Measurements from ENCODE around the gene FGF4. TPM values are rescaled to one million over a fixed set of nuclear protein-coding genes. Genes with fewer than 3 reads are reported as not detected.

Gene FGF4
- total RNA-seq, 1 donor from 2014 or later, result not detected

DNA sequence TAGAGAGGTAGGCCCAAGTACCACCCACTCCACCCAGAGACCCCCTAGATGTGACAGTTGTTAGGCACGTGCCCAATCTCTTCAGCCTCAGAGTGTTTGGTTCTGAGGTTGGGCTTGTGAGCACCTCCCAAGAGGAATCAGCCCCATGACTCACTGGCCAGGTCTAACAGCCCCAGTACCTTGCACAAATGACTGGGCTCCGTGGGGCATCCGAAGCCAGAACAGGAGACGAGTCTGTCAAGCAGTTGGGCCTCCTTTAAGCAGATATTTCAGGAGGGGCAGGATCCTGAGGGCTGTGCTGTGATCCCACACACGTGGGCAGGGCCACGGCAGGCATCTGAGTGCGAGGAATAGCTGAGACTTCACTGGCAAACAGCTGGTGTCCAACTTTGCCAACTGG, 42.2 kb downstream of the FGF4 start:
- H3K36me3 ChIP-seq (ENCODE audit: insufficient read depth, low read length), result no peaks in the 10 kb centered on the region
- no peaks in the 10 kb centered on the region for H3K27me3 ChIP-seq (ENCODE audit: insufficient read depth, low read length)
- H3K4me1 ChIP-seq (ENCODE audit: insufficient read depth, low read length), result no peaks in the 10 kb centered on the region
- H3K9me3 ChIP-seq (ENCODE audit: insufficient read depth, low read depth, low read length), result peaks cover 9% of the 10 kb centered on the region
- no peak overlapping the region for H2AFZ ChIP-seq (ENCODE audit: low read depth, low read length)
- H3K4me3 ChIP-seq (ENCODE audit: insufficient read depth, low read depth, low read length), result no peak overlapping the region
- Mint-ChIP-seq H3K4me1 (ENCODE audit: low read depth, unreplicated experiment) (peaks cover 10% of the 10 kb centered on the region), H3K36me3 (ENCODE audit: low read depth, unreplicated experiment) (peaks cover 4% of the 10 kb centered on the region), H3K4me3 (ENCODE audit: unreplicated experiment) (no peak overlapping the region), H3K27ac (ENCODE audit: unreplicated experiment) (peak overlapping the region; percentile 97), H3K27me3 (ENCODE audit: low read depth, unreplicated experiment) (peaks cover 22% of the 10 kb centered on the region), H3K9me3 (ENCODE audit: unreplicated experiment) (peaks cover 14% of the 10 kb centered on the region)
- TF ChIP-seq, protein P1, sequence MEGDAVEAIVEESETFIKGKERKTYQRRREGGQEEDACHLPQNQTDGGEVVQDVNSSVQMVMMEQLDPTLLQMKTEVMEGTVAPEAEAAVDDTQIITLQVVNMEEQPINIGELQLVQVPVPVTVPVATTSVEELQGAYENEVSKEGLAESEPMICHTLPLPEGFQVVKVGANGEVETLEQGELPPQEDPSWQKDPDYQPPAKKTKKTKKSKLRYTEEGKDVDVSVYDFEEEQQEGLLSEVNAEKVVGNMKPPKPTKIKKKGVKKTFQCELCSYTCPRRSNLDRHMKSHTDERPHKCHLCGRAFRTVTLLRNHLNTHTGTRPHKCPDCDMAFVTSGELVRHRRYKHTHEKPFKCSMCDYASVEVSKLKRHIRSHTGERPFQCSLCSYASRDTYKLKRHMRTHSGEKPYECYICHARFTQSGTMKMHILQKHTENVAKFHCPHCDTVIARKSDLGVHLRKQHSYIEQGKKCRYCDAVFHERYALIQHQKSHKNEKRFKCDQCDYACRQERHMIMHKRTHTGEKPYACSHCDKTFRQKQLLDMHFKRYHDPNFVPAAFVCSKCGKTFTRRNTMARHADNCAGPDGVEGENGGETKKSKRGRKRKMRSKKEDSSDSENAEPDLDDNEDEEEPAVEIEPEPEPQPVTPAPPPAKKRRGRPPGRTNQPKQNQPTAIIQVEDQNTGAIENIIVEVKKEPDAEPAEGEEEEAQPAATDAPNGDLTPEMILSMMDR (IDR thresholded peaks at IDR 0.05; ENCODE audit: insufficient read depth, low read depth, low read length), result no peak
- TF ChIP-seq EZH2 (IDR thresholded peaks at IDR 0.05; ENCODE audit: insufficient read depth, low read length), result no peak
- H4K20me1 ChIP-seq (ENCODE audit: insufficient read depth, low read length), result no peaks in the 10 kb centered on the region
- DNase-seq (ENCODE audit: low read depth), result no peak
- H3K79me2 ChIP-seq (ENCODE audit: insufficient read depth, low read length), result no peaks in the 10 kb centered on the region
- H3K27ac ChIP-seq (ENCODE audit: low read depth, low read length), result no peak overlapping the region
- H3K9ac ChIP-seq (ENCODE audit: low read length), result no peak overlapping the region
- no peak for FAIRE-seq
- H3K4me2 ChIP-seq (ENCODE audit: low read length), result no peak overlapping the region

DNA sequence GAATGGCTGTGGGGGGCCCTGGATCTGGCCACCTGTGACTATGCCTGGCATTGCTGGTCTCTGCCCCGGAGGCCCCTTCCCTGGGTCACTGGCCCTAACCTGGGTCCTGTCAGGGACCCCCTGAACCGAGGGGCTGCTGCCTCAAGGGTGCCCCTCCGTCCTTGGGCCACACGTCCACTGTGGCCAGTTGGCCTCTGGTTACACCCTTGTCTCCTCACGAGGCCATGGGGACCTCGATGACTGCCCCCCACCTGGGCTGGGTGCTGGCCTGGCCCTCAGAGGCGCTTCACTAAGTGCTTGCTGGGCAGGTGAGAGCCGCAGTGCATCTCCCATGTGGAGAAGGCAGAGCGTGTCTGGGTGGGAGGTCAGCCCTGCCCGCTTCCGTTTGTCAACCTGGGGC, 44.0 kb downstream of the FGF4 start:
- H3K27ac Mint-ChIP-seq (ENCODE audit: unreplicated experiment), result no peak overlapping the region
- H3K4me1 ChIP-seq (ENCODE audit: insufficient read depth, low read length), result no peaks in the 10 kb centered on the region
- H3K27me3 ChIP-seq (ENCODE audit: insufficient read depth, low read length), result no peaks in the 10 kb centered on the region
- peaks cover 11% of the 10 kb centered on the region for H3K9me3 Mint-ChIP-seq (ENCODE audit: unreplicated experiment)
- peaks cover 11% of the 10 kb centered on the region for H3K4me1 Mint-ChIP-seq (ENCODE audit: low read depth, unreplicated experiment)
- no peak overlapping the region for H3K4me3 ChIP-seq (ENCODE audit: insufficient read depth, low read depth, low read length)
- TF ChIP-seq, protein P1 (IDR thresholded peaks at IDR 0.05; ENCODE audit: insufficient read depth, low read depth, low read length), result no peak
- no peak for TF ChIP-seq EZH2 (IDR thresholded peaks at IDR 0.05; ENCODE audit: insufficient read depth, low read length)
- no peak overlapping the region for H3K27ac ChIP-seq (ENCODE audit: low read depth, low read length)
- no peak overlapping the region for H2AFZ ChIP-seq (ENCODE audit: low read depth, low read length)
- no peaks in the 10 kb centered on the region for H3K36me3 ChIP-seq (ENCODE audit: insufficient read depth, low read length)
- FAIRE-seq, result no peak
- no peaks in the 10 kb centered on the region for H3K36me3 Mint-ChIP-seq (ENCODE audit: low read depth, unreplicated experiment)
- H3K4me2 ChIP-seq (ENCODE audit: low read length), result no peak overlapping the region
- DNase-seq (ENCODE audit: low read depth), result no peak
- peaks cover 9% of the 10 kb centered on the region for H3K9me3 ChIP-seq (ENCODE audit: insufficient read depth, low read depth, low read length)
- no peaks in the 10 kb centered on the region for H3K79me2 ChIP-seq (ENCODE audit: insufficient read depth, low read length)
- no peak overlapping the region for H3K9ac ChIP-seq (ENCODE audit: low read length)
- no peak overlapping the region for H3K4me3 Mint-ChIP-seq (ENCODE audit: unreplicated experiment)
- H4K20me1 ChIP-seq (ENCODE audit: insufficient read depth, low read length), result no peaks in the 10 kb centered on the region
- peaks cover 29% of the 10 kb centered on the region for H3K27me3 Mint-ChIP-seq (ENCODE audit: low read depth, unreplicated experiment)

DNA sequence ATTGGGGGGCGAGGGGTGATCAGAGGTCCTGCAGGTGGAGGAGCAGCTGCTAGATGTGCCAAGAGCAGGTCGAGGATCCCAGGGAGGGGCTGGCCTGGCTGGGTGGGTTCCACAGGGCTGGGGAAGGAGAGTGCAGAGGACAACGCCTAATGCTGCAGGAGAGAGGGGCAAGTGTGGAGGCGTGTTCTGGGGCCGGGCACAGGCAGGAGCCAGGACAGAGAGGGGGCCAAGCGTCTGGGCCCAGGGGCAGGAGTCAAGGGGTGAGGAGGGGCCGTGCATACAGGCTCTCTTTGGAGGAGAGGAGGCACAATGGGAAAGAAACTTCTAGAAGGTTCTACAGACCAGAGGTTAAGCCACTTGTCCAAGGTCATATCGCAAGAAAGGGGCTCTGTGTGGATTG, 44.6 kb downstream of the FGF4 start:
- DNase-seq (ENCODE audit: low read depth), result no peak
- Histone ChIP-seq H3K4me3 (ENCODE audit: insufficient read depth, low read depth, low read length) (no peak overlapping the region), H2AFZ (ENCODE audit: low read depth, low read length) (no peak overlapping the region), H4K20me1 (ENCODE audit: insufficient read depth, low read length) (no peaks in the 10 kb centered on the region), H3K4me2 (ENCODE audit: low read length) (no peak overlapping the region), H3K9ac (ENCODE audit: low read length) (no peak overlapping the region), H3K27ac (ENCODE audit: low read depth, low read length) (no peak overlapping the region), H3K36me3 (ENCODE audit: insufficient read depth, low read length) (no peaks in the 10 kb centered on the region), H3K79me2 (ENCODE audit: insufficient read depth, low read length) (no peaks in the 10 kb centered on the region), H3K27me3 (ENCODE audit: insufficient read depth, low read length) (no peaks in the 10 kb centered on the region), H3K9me3 (ENCODE audit: insufficient read depth, low read depth, low read length) (peaks cover 9% of the 10 kb centered on the region), H3K4me1 (ENCODE audit: insufficient read depth, low read length) (no peaks in the 10 kb centered on the region)
- Mint-ChIP-seq H3K4me3 (ENCODE audit: unreplicated experiment) (no peak overlapping the region), H3K27ac (ENCODE audit: unreplicated experiment) (no peak overlapping the region), H3K9me3 (ENCODE audit: unreplicated experiment) (peaks cover 9% of the 10 kb centered on the region), H3K36me3 (ENCODE audit: low read depth, unreplicated experiment) (no peaks in the 10 kb centered on the region), H3K4me1 (ENCODE audit: low read depth, unreplicated experiment) (peaks cover 15% of the 10 kb centered on the region), H3K27me3 (ENCODE audit: low read depth, unreplicated experiment) (peaks cover 29% of the 10 kb centered on the region)
- no peak for TF ChIP-seq EZH2 (IDR thresholded peaks at IDR 0.05; ENCODE audit: insufficient read depth, low read length)
- TF ChIP-seq, protein P1 (IDR thresholded peaks at IDR 0.05; ENCODE audit: insufficient read depth, low read depth, low read length), result no peak
- no peak for FAIRE-seq

Measured in astrocyte (in vitro differentiated cells and primary cell).